Suppressor macrophage treated with lipopolysaccharide for 4 hours (primary cell): ENCODE results near the gene WFIKKN1.
A peak's percentile ranks its signal among the peaks of the same experiment; 100 is the strongest.

ENCODE experiments used
- DNase-seq: peaks from one replicate; pipeline ENCODE4 v3.0.0-alpha.2; 2020

The WFIKKN1 gene

DNA sequence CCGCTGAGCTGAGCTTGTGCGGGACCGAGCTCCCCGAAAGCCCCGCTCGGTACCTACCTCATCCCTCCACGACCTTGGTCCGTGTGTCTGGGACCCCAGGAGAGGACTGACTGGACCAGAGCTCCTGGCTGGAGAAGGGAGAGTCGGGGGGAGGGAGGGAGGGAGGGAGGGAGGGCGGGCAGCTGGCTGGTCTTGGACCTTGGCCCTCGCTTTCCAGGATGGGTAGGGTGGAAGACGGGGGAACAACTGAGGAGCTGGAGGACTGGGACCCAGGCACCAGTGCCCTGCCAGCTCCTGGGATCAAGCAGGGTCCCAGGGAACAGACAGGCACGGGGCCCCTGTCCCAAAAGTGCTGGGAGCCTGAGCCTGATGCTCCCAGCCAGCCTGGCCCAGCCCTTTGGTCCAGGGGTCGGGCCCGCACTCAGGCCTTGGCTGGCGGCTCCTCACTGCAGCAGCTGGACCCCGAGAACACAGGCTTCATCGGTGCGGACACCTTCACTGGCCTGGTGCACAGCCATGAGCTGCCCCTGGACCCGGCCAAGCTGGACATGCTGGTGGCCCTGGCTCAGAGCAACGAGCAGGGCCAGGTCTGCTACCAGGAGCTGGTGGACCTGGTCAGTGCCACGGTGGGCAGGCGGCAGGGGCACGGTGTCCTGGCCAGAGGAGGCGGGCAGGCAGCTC is 45.2 kb downstream of the WFIKKN1 start:
- no peak for DNase-seq

DNA sequence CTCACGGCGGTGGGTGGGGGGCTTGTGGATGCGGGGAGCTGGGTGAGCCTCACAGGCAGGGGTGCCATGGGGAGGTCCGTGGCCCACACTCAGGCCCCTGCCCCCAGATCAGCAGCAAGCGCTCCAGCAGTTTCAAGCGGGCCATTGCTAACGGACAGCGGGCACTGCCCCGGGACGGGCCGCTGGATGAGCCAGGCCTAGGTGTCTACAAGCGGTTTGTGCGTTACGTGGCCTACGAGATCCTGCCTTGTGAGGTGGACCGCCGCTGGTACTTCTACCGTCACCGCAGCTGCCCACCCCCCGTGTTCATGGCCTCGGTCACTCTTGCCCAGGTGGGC is 45.7 kb downstream of the WFIKKN1 start:
- DNase-seq = no peak

DNA sequence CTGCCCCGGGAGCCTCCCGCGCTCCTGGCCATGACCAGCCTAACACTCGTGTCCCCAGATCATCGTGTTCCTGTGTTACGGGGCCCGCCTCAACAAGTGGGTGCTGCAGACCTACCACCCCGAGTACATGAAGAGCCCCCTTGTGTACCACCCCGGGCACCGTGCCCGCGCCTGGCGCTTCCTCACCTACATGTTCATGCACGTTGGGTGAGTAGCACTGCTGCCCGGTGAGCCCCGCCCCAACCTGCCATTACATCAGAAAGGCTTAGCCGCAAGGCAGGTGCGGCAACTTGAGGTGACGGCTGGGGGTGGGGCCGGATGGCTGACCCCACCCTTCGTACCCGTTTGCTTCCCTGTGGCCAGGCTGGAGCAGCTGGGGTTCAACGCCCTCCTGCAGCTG is 46.1 kb downstream of the WFIKKN1 start:
- DNase-seq = no peak

DNA sequence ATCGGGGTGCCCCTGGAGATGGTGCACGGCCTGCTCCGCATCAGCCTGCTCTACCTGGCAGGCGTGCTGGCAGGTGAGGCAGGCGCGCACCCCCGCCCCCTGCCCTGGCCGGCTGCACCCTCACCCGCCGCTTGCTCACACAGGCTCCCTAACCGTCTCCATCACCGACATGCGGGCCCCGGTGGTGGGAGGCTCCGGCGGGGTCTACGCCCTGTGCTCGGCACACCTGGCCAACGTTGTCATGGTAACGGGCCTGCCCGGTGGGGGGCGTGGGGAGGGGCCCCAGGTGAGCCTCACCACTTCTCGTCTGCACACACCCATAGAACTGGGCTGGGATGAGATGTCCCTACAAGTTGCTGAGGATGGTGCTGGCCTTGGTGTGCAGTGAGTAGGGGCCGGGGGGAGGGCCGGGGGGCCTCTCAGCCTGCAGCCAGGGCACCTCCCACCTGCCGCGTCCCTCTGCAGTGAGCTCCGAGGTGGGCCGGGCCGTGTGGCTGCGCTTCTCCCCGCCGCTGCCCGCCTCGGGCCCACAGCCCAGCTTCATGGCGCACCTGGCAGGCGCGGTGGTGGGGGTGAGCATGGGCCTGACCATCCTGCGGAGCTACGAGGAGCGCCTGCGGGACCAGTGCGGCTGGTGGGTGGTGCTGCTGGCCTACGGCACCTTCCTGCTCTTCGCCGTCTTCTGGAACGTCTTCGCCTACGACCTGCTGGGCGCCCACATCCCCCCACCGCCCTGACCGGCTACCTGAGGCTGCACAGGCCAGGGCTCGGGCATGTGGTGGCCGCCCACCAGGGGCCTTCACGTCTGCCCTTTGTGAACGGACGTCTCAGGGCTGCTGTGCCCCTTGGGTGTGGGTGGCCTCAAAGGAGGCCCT is 46.8 kb downstream of the WFIKKN1 start:
- DNase-seq = no peak

DNA sequence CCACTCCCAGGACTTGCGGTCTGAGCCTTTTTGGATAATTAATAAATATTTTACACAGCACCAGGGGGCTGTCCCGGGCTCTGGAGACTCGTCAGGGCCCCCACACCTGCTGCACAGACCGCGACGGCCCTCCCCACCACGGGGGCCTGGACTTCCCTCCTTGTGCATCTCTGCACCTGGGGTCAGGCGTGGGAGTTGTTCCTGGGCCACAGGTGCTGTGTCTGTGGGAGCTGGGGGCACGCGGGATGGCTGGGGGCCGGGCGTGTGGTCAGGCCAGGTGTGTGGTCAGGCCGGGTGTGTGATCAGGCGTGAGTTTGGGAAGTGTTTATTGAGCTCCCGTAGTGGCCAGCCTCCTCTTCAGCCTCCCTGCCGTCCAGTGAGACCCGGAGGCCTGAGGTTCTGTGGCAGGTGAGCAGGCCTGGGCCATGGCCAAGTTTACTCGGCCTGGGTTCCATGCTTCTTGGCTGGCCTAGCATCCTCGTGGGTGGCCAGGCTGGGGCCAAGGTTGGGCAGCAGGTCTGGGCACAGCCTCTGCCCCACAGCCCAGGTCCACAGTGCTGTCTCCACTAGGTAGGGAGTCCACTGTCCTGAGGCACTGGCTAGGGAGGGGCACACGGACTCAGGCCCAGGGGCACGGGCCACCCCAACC is 47.5 kb downstream of the WFIKKN1 start:
- DNase-seq = no peak

DNA sequence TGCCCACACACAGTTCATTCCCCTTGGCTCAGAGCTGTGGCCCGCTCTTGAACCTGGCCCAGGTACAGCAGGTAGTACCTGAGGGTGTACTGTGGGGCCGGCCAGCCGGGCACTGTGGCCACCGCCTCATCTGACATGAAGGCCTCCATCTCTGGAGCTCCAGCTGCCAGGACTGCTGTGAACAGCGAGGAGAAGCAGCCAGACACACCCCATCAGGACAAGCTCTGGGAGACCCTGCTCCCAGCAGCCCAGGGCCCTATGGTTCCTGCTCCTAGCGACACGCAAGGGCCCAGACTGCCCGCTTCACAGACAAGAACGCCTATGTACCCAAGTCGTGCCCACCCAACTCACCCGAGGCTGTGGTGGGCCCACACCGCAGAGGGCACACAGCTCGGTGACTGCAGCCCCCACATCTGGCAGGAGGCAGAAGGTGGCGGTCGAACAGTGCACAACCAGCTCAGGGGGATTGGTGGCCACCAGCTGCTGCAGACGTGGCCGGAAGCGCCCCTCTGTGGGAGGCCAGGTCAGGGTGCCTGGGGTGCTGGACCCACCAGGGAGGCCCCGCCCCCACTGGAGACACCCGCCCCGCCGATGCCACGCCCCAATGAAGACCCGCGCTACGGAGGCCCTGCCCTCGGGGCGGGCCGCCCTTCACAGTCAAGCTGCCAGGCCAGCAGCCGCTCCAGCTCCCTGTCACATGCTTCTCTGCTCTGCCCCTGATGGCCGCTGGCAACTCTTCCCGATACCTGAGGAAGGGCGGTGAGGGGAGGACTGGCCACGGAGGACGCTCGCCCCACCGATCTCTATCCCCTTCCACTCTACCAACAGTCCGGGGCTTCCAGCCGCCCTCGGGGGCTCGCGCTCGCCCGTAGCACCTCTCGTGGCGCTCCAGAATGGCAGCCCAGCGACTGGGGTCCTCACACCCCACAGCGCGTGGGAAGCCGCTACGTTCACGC is 48.4 kb downstream of the WFIKKN1 start:
- peak; percentile 45 for DNase-seq

DNA sequence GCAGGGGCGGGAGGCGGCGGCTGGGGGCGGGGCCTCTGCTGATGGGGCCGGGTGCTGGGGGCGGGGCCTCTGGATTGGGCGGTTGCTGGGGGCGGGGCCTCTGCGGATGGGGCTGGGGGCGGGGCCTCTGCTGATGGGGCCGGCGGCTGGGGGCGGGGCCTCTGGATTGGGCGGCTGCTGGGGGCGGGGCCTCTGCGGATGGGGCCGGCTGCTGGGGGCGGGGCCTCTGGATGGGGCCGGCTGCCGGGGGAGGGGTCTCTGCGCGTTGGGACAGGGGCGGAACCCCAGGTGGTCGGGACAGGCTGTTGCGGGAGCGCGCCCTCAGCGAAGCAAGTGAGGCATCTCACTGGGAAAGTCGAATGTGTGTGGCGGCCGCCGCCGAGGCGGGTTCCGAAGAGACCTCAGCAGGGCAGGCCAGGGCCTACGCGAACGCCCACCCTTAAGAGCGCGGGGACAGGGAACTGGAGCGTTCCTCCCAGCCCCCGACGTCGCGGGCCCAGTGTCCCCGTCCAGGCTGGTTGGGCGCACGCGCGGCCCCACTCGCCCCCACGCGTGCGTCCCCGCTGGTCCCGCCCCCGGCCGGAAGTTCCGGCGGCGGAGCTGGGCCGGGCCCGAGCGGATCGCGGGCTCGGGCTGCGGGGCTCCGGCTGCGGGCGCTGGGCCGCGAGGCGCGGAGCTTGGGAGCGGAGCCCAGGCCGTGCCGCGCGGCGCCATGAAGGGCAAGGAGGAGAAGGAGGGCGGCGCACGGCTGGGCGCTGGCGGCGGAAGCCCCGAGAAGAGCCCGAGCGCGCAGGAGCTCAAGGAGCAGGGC is 49.2 kb downstream of the WFIKKN1 start, which contains the start of gene STUB1:
Gene STUB1 (plus strand): TSS at position 597 of the 811 bp plus-strand sequence. CDS start 116 bp downstream, at position 713.
- DNase-seq = peak; percentile 94

DNA sequence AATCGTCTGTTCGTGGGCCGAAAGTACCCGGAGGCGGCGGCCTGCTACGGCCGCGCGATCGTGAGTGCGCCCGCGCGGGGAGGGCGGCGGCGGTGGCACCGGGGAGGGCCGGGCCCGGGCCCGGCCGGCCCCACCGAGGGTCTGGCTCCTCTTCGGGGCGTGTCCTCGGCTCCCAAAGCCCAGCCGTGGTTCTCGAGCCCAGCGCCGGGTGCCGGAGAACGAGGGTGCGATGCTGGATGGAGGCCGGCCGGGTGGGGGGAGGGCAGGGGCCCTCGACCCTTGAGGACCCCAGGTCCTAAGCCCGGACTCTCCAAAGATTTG is 49.8 kb downstream of the WFIKKN1 start:
- no peak for DNase-seq

DNA sequence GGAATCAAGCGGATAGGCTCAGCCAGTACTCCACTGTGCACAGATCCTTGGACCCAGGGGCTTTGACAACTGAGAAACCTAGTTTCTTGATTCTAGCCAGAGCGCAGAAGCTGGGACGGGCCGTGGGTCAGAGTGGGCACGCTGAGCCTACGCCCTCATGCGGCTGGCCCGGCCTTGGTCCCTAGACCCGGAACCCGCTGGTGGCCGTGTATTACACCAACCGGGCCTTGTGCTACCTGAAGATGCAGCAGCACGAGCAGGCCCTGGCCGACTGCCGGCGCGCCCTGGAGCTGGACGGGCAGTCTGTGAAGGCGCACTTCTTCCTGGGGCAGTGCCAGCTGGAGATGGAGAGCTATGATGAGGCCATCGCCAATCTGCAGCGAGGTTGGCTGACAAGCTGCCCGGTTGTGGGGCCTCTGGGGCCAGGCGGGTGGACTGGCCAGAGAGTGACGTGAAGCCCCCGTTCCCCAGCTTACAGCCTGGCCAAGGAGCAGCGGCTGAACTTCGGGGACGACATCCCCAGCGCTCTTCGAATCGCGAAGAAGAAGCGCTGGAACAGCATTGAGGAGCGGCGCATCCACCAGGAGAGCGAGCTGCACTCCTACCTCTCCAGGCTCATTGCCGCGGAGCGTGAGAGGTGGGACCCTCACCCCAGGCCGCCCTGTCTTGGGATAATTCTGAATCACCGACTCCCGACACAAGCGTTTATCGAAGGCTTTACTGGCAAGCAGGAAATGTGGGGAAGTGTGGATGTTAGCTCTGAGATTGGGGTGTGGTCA is 50.4 kb downstream of the WFIKKN1 start:
- peak; percentile 49 for DNase-seq

DNA sequence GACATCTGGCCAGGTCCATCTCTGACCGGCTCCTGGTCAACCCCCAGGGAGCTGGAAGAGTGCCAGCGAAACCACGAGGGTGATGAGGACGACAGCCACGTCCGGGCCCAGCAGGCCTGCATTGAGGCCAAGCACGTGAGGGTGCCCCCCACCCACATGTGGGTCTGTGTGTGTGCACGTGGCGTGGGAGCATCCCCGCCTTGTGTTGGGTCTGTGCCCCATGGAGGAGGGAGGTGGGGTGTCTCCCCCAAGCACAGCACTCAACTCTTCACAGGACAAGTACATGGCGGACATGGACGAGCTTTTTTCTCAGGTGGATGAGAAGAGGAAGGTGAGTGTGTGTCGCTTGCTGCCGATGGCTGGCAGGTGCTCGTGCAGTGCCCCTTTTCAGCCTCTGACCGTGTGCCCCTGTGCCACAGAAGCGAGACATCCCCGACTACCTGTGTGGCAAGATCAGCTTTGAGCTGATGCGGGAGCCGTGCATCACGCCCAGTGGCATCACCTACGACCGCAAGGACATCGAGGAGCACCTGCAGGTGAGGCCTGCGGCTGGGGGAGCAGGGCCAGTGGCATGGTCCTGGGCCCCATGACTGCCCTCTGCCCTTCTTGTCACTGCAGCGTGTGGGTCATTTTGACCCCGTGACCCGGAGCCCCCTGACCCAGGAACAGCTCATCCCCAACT is 51.1 kb downstream of the WFIKKN1 start:
- no peak for DNase-seq

DNA sequence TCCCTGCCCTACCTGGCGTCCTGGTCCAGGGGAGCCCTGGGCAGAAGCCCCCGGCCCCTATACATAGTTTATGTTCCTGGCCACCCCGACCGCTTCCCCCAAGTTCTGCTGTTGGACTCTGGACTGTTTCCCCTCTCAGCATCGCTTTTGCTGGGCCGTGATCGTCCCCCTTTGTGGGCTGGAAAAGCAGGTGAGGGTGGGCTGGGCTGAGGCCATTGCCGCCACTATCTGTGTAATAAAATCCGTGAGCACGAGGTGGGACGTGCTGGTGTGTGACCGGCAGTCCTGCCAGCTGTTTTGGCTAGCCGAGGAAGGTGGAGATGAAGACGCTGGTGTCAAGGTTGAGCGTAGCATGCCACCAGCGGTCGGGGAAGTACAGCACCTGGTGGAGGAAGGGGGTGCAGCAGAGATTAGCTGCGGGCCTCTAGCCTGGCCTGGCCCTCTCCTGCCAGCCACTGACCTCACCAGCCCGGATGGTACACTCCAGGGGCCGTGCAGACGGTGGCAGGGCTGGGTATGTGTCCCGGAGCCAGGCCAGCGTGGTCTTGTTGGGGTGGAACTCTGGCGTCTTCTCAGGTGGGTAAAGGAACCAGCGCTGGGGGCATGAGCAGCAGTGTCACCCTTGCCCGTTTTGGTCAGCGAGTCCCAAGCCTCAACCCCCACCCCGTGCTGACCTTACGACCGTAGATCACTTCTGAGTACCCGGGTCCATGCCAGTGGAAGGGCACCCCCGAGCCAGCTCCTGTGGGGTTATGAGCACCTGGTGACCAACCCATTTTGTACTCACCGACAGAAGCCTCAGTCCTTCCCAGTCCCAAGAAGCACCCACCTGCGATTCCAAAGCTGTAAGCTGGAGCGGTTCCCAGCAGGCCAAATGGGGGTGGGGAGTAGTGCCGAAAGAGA is 52.0 kb downstream of the WFIKKN1 start:
- no peak for DNase-seq

DNA sequence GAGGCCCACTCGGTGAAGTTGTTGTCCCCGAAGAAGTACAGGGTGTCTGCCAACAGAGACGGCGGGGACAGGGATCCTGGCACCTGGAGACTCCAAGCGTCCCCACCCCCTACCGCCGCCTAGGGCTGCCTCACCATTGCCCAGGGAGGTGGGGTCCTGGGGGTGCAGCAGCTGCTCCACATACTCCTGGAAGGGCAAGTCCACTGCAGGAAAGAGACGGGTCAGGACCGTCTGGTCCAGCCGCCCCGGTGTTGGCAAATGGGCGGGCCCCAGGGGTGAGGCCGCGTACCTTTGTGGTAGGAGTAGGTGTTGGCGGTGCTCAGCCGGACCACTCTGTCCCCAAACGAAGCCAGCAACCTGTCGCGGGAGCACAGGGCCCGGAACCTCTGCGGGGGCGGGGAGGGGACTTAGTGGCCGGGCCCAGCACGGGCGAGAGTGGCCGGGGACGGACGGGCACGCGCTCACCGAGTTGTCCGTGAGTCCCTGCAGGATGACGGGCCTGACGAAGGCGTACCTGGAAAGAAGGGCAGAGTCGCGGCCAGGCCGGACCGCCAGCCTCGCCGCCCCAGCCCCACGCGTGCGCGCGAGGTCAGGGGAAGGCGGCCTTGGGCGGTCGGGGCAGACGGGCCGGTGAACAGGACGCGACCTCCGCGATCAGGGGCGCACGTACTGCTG is 52.7 kb downstream of the WFIKKN1 start:
- DNase-seq = no peak
